ENCODE data around the gene USO1. TPM values are rescaled to one million over a fixed set of nuclear protein-coding genes. Genes with fewer than 3 reads are reported as not detected.
"Not testable (repeated sequence)": the region's sequence is repeated elsewhere in the genome, so short reads cannot be mapped to it uniquely, and the experiment has no call there.

Gene USO1
- 50.0 and 51.2 TPM in 2 replicates for total RNA-seq

- intact Hi-C loops (cut with micrococcal nuclease), result loop anchor here (1.0 to 2.0 kb wide), 13 partner anchors 16 to 1433 kb away; partner anchors contain the start of genes CCNG2, CDKL2, G3BP2 and NUP54
These were observed at the start of gene USO1 for GRCh38 chr4:75724066-75724866. Gene USO1 (plus strand): TSS chr4:75724577. CDS start chr4:75724820, 243 bp downstream.

- intact Hi-C loops (cut with micrococcal nuclease), result no loop called here
These were observed 49.3 kb upstream of the USO1 start for GRCh38 chr4:75675004-75675531.

GRCh38 chr4:75678473-75678872 lies 45.9 kb upstream of the USO1 start:
- intact Hi-C loops (cut with micrococcal nuclease), result no loop called here

GRCh38 chr4:75678965-75679364 lies 45.4 kb upstream of the USO1 start:
- intact Hi-C loops (cut with micrococcal nuclease), result no loop called here

GRCh38 chr4:75679876-75680575 lies 44.4 kb upstream of the USO1 start:
- intact Hi-C loops (cut with micrococcal nuclease), result no loop called here

- intact Hi-C loops (cut with micrococcal nuclease), result loop anchor here (2.0 kb wide), 1 partner anchor 15 kb away; no protein-coding TSS in a partner anchor
These were observed 40.8 kb upstream of the USO1 start for GRCh38 chr4:75683482-75684155.

GRCh38 chr4:75685546-75686189 lies 38.7 kb upstream of the USO1 start:
- intact Hi-C loops (cut with micrococcal nuclease), result no loop called here

- intact Hi-C loops (cut with micrococcal nuclease), result no loop called here
These were observed 38.0 kb upstream of the USO1 start for GRCh38 chr4:75686346-75686745.

GRCh38 chr4:75687125-75687524 lies 37.3 kb upstream of the USO1 start:
- intact Hi-C loops (cut with micrococcal nuclease), result not testable (repeated sequence)

GRCh38 chr4:75692066-75692465 lies 32.3 kb upstream of the USO1 start:
- intact Hi-C loops (cut with micrococcal nuclease), result not testable (repeated sequence)

GRCh38 chr4:75696071-75696470 lies 28.3 kb upstream of the USO1 start:
- intact Hi-C loops (cut with micrococcal nuclease), result loop anchor here (1.0 to 2.0 kb wide), 2 partner anchors 41 to 65 kb away; partner anchors contain the start of gene CDKL2

- intact Hi-C loops (cut with micrococcal nuclease), result loop anchor here (1.0 to 2.0 kb wide), 2 partner anchors 41 to 66 kb away; partner anchors contain the start of gene CDKL2
These were observed 27.8 kb upstream of the USO1 start for GRCh38 chr4:75696581-75696980.

GRCh38 chr4:75698162-75698962 lies 26.0 kb upstream of the USO1 start:
- intact Hi-C loops (cut with micrococcal nuclease), result loop anchor here (1.0 to 2.0 kb wide), 3 partner anchors 16 to 26 kb away; partner anchors contain the start of genes G3BP2 and USO1

GRCh38 chr4:75698963-75699228 lies 25.5 kb upstream of the USO1 start:
- intact Hi-C loops (cut with micrococcal nuclease), result loop anchor here (1.0 to 2.0 kb wide), 3 partner anchors 16 to 26 kb away; partner anchors contain the start of genes G3BP2 and USO1

- intact Hi-C loops (cut with micrococcal nuclease), result loop anchor here (2.0 kb wide), 1 partner anchor 16 kb away; no protein-coding TSS in a partner anchor
These were observed 25.1 kb upstream of the USO1 start for GRCh38 chr4:75699299-75699698.

GRCh38 chr4:75702919-75703411 lies 21.4 kb upstream of the USO1 start:
- intact Hi-C loops (cut with micrococcal nuclease), result loop anchor here (10.0 kb wide), 1 partner anchor 828 kb away; no protein-coding TSS in a partner anchor

- intact Hi-C loops (cut with micrococcal nuclease), result loop anchor here (10.0 kb wide), 1 partner anchor 831 kb away; no protein-coding TSS in a partner anchor
These were observed 19.0 kb upstream of the USO1 start for GRCh38 chr4:75705198-75705977.

GRCh38 chr4:75708218-75708691 lies 16.1 kb upstream of the USO1 start:
- intact Hi-C loops (cut with micrococcal nuclease), result loop anchor here (1.0 to 10.0 kb wide), 6 partner anchors 16 to 833 kb away; partner anchors contain the start of genes CDKL2 and USO1

GRCh38 chr4:75710246-75710645 lies 14.1 kb upstream of the USO1 start:
- intact Hi-C loops (cut with micrococcal nuclease), result no loop called here

All from T-helper 1 cell treated with Interleukin-12 subunit alpha and Interleukin-12 subunit beta and Interleukin-4 antibody, amounts not matched to agents 30 ng/mL and 1 ng/mL, for 36 hours (primary cell).